WTC11 (cell line): ENCODE data around the gene ESCO1. TPM values are rescaled to one million over a fixed set of nuclear protein-coding genes. Genes with fewer than 3 reads are reported as not detected.

Experiments used
- ATAC-seq: fragments of 200-7000 bp; cut with Tn5 transposase; 2 replicates; pipeline ENCODE4 v1.10.0; 2021; ENCODE audit warnings: mild to moderate bottlenecking, moderate library complexity
- CTCF ChIA-PET: fragments of 300-600 bp; sonication (Branson Sonifier 250); formaldehyde crosslinking; loops from one replicate; lab custom pipeline; 2021; ENCODE audit warnings: antibody characterized with exemption; lab: Charles Lee
- POLR2A ChIA-PET: fragments of 350-600 bp; sonication (Branson Sonifier 250); formaldehyde crosslinking; loops from one replicate; lab custom pipeline; 2021; ENCODE audit warnings: antibody characterized with exemption; lab: Charles Lee
- DNase-seq: peaks from one replicate; pipeline ENCODE4 v3.0.0; 2021; ENCODE audit warnings: low spot score
- H3K27ac Mint-ChIP-seq: 2 replicates; pipeline ENCODE4 v1.8.0; 2021; ENCODE audit warnings: mixed read lengths
- H3K27me3 Mint-ChIP-seq: 2 replicates; pipeline ENCODE4 v1.8.0; 2021; ENCODE audit warnings: low read depth, mild to moderate bottlenecking, moderate library complexity, mixed read lengths
- H3K36me3 Mint-ChIP-seq: 2 replicates; pipeline ENCODE4 v1.8.0; 2021; ENCODE audit warnings: mixed read lengths
- H3K4me1 Mint-ChIP-seq: 2 replicates; pipeline ENCODE4 v1.8.0; 2022; ENCODE audit warnings: mixed read lengths
- H3K4me3 Mint-ChIP-seq: 2 replicates; pipeline ENCODE4 v1.8.0; 2021; ENCODE audit warnings: mild to moderate bottlenecking, moderate library complexity, mixed read lengths
- H3K9me3 Mint-ChIP-seq: 2 replicates; pipeline ENCODE4 v1.8.0; 2021; ENCODE audit warnings: mixed read lengths
- CREM ChIP-seq: sonication (generic); formaldehyde crosslinking; IDR thresholded peaks from 2 replicates; pipeline ENCODE4 v1.8.1; 2022; ENCODE audit warnings: mild to moderate bottlenecking, missing genetic modification reagents, moderate library complexity
- GABPB1 ChIP-seq: sonication (generic); formaldehyde crosslinking; IDR thresholded peaks from 2 replicates; pipeline ENCODE4 v1.8.1; 2023; ENCODE audit warnings: mild to moderate bottlenecking, missing genetic modification reagents
- GRHL2 ChIP-seq: fragments of 250-450 bp; sonication (Bioruptor Pico); IDR thresholded peaks from 2 replicates; pipeline ENCODE4 v1.8.0; 2022; ENCODE audit warnings: mild to moderate bottlenecking, moderate library complexity; ENCODE audit not compliant: insufficient replicate concordance, severe bottlenecking
- GTF2I ChIP-seq: fragments of 250-450 bp; sonication (Bioruptor Pico); conservative IDR thresholded peaks from 2 replicates; pipeline ENCODE4 v1.4.0; 2021; ENCODE audit warnings: mild to moderate bottlenecking
- HMGA2 ChIP-seq: fragments of 250-450 bp; sonication (Bioruptor Pico); IDR thresholded peaks from 2 replicates; pipeline ENCODE4 v1.4.0; 2021; ENCODE audit warnings: mild to moderate bottlenecking, moderate library complexity
- NR3C1 ChIP-seq: sonication (generic); formaldehyde crosslinking; conservative IDR thresholded peaks from 2 replicates; pipeline ENCODE4 v1.8.1; 2023; ENCODE audit warnings: low read depth, mild to moderate bottlenecking, missing genetic modification reagents
- SMAD4 ChIP-seq: sonication (generic); formaldehyde crosslinking; IDR thresholded peaks from 2 replicates; pipeline ENCODE4 v1.8.0; 2022; ENCODE audit warnings: mild to moderate bottlenecking, missing genetic modification reagents
- SOX15 ChIP-seq: fragments of 250-450 bp; sonication (Bioruptor Pico); IDR thresholded peaks from 2 replicates; pipeline ENCODE4 v1.9.0; 2021; ENCODE audit warnings: mild to moderate bottlenecking
- ZNF121 ChIP-seq: sonication (generic); formaldehyde crosslinking; IDR thresholded peaks from 2 replicates; pipeline ENCODE4 v1.8.0; 2023; ENCODE audit warnings: missing genetic modification reagents
- ZNF138 ChIP-seq: sonication (generic); formaldehyde crosslinking; conservative IDR thresholded peaks from 2 replicates; pipeline ENCODE4 v1.8.1; 2022; ENCODE audit warnings: mild to moderate bottlenecking, moderate library complexity, missing genetic modification reagents
- ZNF671 ChIP-seq: fragments of 250-450 bp; sonication (Bioruptor Pico); IDR thresholded peaks from 2 replicates; pipeline ENCODE4 v1.8.0; 2021; ENCODE audit warnings: mild to moderate bottlenecking
- total RNA-seq: library from RNA; stranded (reverse); gene quantifications from 3 replicates; pipeline ENCODE4 v1.2.3, GENCODE V29; 2021
- TF ChIP-seq, protein P1 (sequence below): sonication (generic); formaldehyde crosslinking; IDR thresholded peaks from 2 replicates; pipeline ENCODE4 v1.8.1; 2023; ENCODE audit warnings: mild to moderate bottlenecking, missing genetic modification reagents, moderate library complexity
- TF ChIP-seq, protein P2 (sequence below): sonication (generic); formaldehyde crosslinking; IDR thresholded peaks from 2 replicates; pipeline ENCODE4 v1.8.1; 2023; ENCODE audit warnings: mild to moderate bottlenecking, missing genetic modification reagents
- TF ChIP-seq, protein P3 (sequence below): sonication (generic); formaldehyde crosslinking; IDR thresholded peaks from 2 replicates; pipeline ENCODE4 v1.8.0; 2023; ENCODE audit warnings: missing genetic modification reagents, mild to moderate bottlenecking, borderline replicate concordance
- TF ChIP-seq, protein P4 (sequence below): sonication (generic); formaldehyde crosslinking; IDR thresholded peaks from 2 replicates; pipeline ENCODE4 v1.8.0; 2022; ENCODE audit warnings: missing genetic modification reagents

Gene ESCO1
- total RNA-seq, 1 experiment from 2014 or later, result 46.5 TPM

DNA sequence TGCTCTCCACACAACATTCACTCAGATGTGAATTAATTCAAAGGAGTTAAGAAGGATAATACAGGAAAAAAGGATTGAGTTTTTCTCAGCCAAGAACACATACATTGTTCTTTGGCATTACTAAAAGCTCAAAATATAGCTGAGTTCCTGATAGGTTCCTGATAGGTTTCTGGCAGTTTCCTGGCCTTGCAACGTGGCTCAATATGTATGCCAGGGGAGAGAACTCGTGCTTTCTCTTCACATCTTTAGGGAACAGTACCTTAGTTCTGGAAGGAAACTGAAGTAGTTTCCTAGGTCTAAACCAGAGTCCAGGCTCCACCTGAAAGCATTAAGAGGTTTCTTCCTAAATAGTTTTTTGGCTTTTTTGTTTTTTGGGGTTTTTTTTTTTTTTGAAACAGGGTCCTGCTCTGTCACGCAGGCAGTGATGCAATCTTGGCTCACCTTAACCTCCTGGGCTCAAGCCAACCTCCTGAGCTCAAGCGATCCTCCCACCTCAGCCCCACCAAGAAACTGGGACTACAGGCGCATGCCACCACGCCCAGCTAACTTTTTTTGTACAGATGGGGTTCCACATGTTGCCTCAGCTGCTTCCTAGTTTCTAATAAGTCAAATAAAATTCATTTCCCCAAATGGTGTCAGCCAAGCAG lies 42.8 kb downstream of the ESCO1 start (continued):
- TF ChIP-seq, protein P1, sequence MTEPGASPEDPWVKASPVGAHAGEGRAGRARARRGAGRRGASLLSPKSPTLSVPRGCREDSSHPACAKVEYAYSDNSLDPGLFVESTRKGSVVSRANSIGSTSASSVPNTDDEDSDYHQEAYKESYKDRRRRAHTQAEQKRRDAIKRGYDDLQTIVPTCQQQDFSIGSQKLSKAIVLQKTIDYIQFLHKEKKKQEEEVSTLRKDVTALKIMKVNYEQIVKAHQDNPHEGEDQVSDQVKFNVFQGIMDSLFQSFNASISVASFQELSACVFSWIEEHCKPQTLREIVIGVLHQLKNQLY (CRISPR knock-in tag), result no peak
- TF ChIP-seq ZNF121 (CRISPR knock-in tag), result no peak
- no peak for TF ChIP-seq ZNF671
- no peak for TF ChIP-seq HMGA2 (CRISPR knock-in tag)
- no peak for TF ChIP-seq SOX15
- TF ChIP-seq ZNF138 (CRISPR knock-in tag), result no peak
- TF ChIP-seq GRHL2 (CRISPR knock-in tag), result no peak

DNA sequence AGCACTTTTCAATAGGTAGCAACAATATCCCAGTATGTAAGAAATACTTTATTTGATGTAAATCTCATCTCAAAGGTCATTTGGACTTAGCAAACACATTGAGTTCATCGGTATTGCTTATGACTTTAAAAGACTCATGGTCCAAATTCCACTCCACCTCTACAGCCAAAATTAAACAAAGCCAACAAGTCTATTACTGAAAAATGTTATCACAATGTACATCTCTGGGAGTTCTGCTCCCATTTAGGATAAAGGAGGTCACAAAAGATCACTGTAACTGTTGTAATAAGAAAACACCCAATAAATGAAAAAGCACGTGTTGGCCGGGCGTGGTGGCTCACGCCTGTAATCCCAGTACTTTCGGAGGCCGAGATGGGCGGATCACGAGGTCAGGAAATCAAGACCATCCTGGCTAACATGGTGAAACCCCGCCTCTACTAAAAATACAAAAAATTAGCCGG lies 50.0 kb downstream of the ESCO1 start:
- ChIA-PET CTCF (no interaction called here), POLR2A (no interaction called here)
- Mint-ChIP-seq H3K27me3 (no peaks in the 10 kb centered on the region), H3K36me3 (peaks cover 37% of the 10 kb centered on the region), H3K9me3 (no peaks in the 10 kb centered on the region), H3K4me3 (no peak overlapping the region), H3K27ac (no peak overlapping the region), H3K4me1 (no peaks in the 10 kb centered on the region)
- TF ChIP-seq, protein P2, sequence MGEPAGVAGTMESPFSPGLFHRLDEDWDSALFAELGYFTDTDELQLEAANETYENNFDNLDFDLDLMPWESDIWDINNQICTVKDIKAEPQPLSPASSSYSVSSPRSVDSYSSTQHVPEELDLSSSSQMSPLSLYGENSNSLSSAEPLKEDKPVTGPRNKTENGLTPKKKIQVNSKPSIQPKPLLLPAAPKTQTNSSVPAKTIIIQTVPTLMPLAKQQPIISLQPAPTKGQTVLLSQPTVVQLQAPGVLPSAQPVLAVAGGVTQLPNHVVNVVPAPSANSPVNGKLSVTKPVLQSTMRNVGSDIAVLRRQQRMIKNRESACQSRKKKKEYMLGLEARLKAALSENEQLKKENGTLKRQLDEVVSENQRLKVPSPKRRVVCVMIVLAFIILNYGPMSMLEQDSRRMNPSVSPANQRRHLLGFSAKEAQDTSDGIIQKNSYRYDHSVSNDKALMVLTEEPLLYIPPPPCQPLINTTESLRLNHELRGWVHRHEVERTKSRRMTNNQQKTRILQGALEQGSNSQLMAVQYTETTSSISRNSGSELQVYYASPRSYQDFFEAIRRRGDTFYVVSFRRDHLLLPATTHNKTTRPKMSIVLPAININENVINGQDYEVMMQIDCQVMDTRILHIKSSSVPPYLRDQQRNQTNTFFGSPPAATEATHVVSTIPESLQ (CRISPR knock-in tag), result no peak
- TF ChIP-seq, protein P3, sequence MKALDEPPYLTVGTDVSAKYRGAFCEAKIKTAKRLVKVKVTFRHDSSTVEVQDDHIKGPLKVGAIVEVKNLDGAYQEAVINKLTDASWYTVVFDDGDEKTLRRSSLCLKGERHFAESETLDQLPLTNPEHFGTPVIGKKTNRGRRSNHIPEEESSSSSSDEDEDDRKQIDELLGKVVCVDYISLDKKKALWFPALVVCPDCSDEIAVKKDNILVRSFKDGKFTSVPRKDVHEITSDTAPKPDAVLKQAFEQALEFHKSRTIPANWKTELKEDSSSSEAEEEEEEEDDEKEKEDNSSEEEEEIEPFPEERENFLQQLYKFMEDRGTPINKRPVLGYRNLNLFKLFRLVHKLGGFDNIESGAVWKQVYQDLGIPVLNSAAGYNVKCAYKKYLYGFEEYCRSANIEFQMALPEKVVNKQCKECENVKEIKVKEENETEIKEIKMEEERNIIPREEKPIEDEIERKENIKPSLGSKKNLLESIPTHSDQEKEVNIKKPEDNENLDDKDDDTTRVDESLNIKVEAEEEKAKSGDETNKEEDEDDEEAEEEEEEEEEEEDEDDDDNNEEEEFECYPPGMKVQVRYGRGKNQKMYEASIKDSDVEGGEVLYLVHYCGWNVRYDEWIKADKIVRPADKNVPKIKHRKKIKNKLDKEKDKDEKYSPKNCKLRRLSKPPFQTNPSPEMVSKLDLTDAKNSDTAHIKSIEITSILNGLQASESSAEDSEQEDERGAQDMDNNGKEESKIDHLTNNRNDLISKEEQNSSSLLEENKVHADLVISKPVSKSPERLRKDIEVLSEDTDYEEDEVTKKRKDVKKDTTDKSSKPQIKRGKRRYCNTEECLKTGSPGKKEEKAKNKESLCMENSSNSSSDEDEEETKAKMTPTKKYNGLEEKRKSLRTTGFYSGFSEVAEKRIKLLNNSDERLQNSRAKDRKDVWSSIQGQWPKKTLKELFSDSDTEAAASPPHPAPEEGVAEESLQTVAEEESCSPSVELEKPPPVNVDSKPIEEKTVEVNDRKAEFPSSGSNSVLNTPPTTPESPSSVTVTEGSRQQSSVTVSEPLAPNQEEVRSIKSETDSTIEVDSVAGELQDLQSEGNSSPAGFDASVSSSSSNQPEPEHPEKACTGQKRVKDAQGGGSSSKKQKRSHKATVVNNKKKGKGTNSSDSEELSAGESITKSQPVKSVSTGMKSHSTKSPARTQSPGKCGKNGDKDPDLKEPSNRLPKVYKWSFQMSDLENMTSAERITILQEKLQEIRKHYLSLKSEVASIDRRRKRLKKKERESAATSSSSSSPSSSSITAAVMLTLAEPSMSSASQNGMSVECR (CRISPR knock-in tag), result no peak
- 0 out of 2 replicates have a peak, but pooled peaks have one; percentile 13 for TF ChIP-seq GABPB1 (CRISPR knock-in tag)
- no peak for DNase-seq
- no peak for ATAC-seq

DNA sequence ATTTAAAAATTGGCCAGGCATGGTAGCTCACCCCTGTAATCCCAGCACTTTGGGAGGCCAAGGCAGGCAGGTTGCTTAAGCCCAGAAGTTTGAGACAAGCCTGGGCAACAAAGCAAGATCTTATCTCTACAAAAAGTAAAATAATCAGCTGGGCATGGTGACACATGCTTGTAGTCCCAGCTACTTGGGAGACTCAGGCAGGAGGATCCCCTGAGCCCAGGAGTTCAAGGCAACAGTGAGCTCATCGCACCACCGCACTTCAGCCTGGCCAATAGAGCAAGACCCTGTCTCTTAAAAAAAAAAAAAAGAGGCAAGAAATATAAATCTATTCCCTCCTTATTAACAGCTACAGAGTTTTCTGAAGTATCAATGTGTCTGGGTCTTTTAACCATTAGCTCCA lies 51.9 kb downstream of the ESCO1 start:
- peaks cover 33% of the 10 kb centered on the region for H3K36me3 Mint-ChIP-seq
- H3K4me1 Mint-ChIP-seq, result no peaks in the 10 kb centered on the region
- ATAC-seq (no peak), DNase-seq (no peak)
- H3K9me3 Mint-ChIP-seq, result no peaks in the 10 kb centered on the region
- H3K27me3 Mint-ChIP-seq, result no peaks in the 10 kb centered on the region
- POLR2A ChIA-PET, result no interaction called here
- H3K27ac Mint-ChIP-seq, result no peak overlapping the region
- no peak overlapping the region for H3K4me3 Mint-ChIP-seq
- TF ChIP-seq, protein P4, sequence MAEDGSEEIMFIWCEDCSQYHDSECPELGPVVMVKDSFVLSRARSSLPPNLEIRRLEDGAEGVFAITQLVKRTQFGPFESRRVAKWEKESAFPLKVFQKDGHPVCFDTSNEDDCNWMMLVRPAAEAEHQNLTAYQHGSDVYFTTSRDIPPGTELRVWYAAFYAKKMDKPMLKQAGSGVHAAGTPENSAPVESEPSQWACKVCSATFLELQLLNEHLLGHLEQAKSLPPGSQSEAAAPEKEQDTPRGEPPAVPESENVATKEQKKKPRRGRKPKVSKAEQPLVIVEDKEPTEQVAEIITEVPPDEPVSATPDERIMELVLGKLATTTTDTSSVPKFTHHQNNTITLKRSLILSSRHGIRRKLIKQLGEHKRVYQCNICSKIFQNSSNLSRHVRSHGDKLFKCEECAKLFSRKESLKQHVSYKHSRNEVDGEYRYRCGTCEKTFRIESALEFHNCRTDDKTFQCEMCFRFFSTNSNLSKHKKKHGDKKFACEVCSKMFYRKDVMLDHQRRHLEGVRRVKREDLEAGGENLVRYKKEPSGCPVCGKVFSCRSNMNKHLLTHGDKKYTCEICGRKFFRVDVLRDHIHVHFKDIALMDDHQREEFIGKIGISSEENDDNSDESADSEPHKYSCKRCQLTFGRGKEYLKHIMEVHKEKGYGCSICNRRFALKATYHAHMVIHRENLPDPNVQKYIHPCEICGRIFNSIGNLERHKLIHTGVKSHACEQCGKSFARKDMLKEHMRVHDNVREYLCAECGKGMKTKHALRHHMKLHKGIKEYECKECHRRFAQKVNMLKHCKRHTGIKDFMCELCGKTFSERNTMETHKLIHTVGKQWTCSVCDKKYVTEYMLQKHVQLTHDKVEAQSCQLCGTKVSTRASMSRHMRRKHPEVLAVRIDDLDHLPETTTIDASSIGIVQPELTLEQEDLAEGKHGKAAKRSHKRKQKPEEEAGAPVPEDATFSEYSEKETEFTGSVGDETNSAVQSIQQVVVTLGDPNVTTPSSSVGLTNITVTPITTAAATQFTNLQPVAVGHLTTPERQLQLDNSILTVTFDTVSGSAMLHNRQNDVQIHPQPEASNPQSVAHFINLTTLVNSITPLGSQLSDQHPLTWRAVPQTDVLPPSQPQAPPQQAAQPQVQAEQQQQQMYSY (CRISPR knock-in tag), result no peak
- TF ChIP-seq CREM (CRISPR knock-in tag), result no peak
- no peak for TF ChIP-seq NR3C1 (CRISPR knock-in tag)
- no peak for TF ChIP-seq GTF2I (CRISPR knock-in tag)
- TF ChIP-seq GRHL2 (CRISPR knock-in tag), result no peak
- TF ChIP-seq SMAD4 (CRISPR knock-in tag), result no peak
- CTCF ChIA-PET, result no interaction called here
